Caco-2 (cell line): Measurements from ENCODE around the gene GAN. TPM values are rescaled to one million over a fixed set of nuclear protein-coding genes. Genes with fewer than 3 reads are reported as not detected.

Experiments
- BruUV-seq: library from RNA; stranded (reverse); fragments of 400-500 nt; replicated peaks from 2 replicates; lab custom pipeline; 2021; lab: Mats Ljungman, UMichigan
- CTCF ChIA-PET: fragments of 300-600 bp; sonication (Branson Sonifier 250); formaldehyde crosslinking; loops from one replicate; lab custom pipeline; 2022; ENCODE audit warnings: antibody characterized with exemption; lab: Charles Lee
- POLR2A ChIA-PET: fragments of 300-600 bp; sonication (Branson Sonifier 250); formaldehyde crosslinking; loops from one replicate; lab custom pipeline; 2022; ENCODE audit warnings: antibody characterized with exemption; lab: Charles Lee
- DNase-seq, 2 experiments: peaks; one replicate each; pipeline versions ENCODE4 v3.0.0 to v3.0.0-alpha.2; 2020 to 2022
- H3K27me3 ChIP-seq: replicated peaks from 2 replicates; pipeline ENCODE4 v1.6.0; 2011; ENCODE audit warnings: low read length; ENCODE audit not compliant: control insufficient read depth, insufficient read depth
- H3K36me3 ChIP-seq: 2 replicates; pipeline ENCODE4 v1.5.1; 2011; ENCODE audit warnings: low read length; ENCODE audit not compliant: control insufficient read depth, insufficient read depth
- H3K4me1 ChIP-seq: fragments of 250-450 bp; sonication (Bioruptor Pico); 2 replicates; pipeline ENCODE4 v1.5.1; 2020; ENCODE audit warnings: mild to moderate bottlenecking
- H3K4me3 ChIP-seq: 2 replicates; pipeline ENCODE4 v1.5.1; 2011; ENCODE audit warnings: low read depth, mild to moderate bottlenecking, control low read depth, low read length
- H3K9me3 ChIP-seq: fragments of 250-450 bp; sonication (Bioruptor Pico); 2 replicates; pipeline ENCODE4 v1.5.1; 2020; ENCODE audit warnings: mild to moderate bottlenecking, moderate library complexity
- H3K27ac Mint-ChIP-seq: one replicate; pipeline ENCODE4 v1.8.0; 2022; ENCODE audit warnings: mixed read lengths; ENCODE audit not compliant: unreplicated experiment
- H3K27me3 Mint-ChIP-seq: one replicate; pipeline ENCODE4 v1.8.0; 2022; ENCODE audit warnings: mixed read lengths; ENCODE audit not compliant: insufficient read depth, unreplicated experiment
- H3K36me3 Mint-ChIP-seq: one replicate; pipeline ENCODE4 v1.8.0; 2022; ENCODE audit warnings: mild to moderate bottlenecking, mixed read lengths; ENCODE audit not compliant: insufficient read depth, unreplicated experiment
- H3K4me1 Mint-ChIP-seq: one replicate; pipeline ENCODE4 v1.8.0; 2022; ENCODE audit warnings: low read depth, mixed read lengths; ENCODE audit not compliant: unreplicated experiment
- H3K4me3 Mint-ChIP-seq: one replicate; pipeline ENCODE4 v1.8.0; 2022; ENCODE audit warnings: mild to moderate bottlenecking, moderate library complexity, mixed read lengths; ENCODE audit not compliant: unreplicated experiment
- H3K9me3 Mint-ChIP-seq: one replicate; pipeline ENCODE4 v1.8.0; 2022; ENCODE audit warnings: mixed read lengths; ENCODE audit not compliant: unreplicated experiment
- intact Hi-C: fragments of 100-400 bp; cut with micrococcal nuclease; formaldehyde crosslinking; loops from one replicate; pipeline ENCODE4 v1.10.0; 2022; ENCODE audit not compliant: unreplicated experiment
- total RNA-seq: library from RNA; stranded (reverse); gene quantifications from 2 replicates; pipeline ENCODE4 v1.2.3, GENCODE V29; 2022
- TF ChIP-seq, protein P1 (sequence below), 2 experiments: fragments of 200-600 bp in 1 of 2; IDR thresholded peaks; 1 replicate in 1 of 2; 2 replicates in 1 of 2; pipeline versions ENCODE4 v1.5.1 to v1.8.0; 2011 to 2022; ENCODE audit warnings: antibody characterized with exemption in 1 of 2, control low read depth in 1 of 2, inconsistent platforms in 1 of 2, low read depth in 1 of 2, low read length in 1 of 2, mild to moderate bottlenecking in 1 of 2, moderate library complexity in 1 of 2; ENCODE audit not compliant: insufficient read depth in 1 of 2, severe bottlenecking in 1 of 2, unreplicated experiment in 1 of 2

The GAN gene
- total RNA-seq, 1 experiment from 2014 or later, result 29.3 TPM

DNA sequence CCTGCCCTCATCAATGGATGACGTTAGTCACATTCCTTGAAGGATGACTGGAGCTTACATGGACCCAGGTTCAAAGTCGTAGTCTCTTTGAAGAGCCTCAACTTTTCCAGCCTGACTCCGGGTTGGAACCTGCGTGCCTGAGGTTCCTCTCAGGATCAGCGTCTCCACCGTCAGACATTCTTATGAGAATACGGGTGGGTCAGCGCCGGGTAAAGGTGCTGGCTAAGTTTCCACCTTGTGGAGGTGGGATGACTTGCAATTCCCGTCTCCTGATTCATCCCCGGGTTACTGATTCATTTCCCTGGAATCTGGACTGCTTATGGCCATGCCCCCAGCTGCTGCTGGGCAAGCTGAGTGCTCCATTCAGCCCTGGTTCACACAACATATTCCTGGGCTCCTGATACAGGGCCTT, 90.9 kb downstream of the GAN start:
- no peak overlapping the region for H3K4me3 ChIP-seq
- intact Hi-C loops, result loop anchor here (1.0 kb wide), 3 partner anchors 43 to 333 kb away; no protein-coding TSS in a partner anchor
- no peaks in the 10 kb centered on the region for H3K36me3 ChIP-seq
- H3K4me1 ChIP-seq, result peaks cover 24% of the 10 kb centered on the region
- ChIA-PET CTCF (interaction anchor here (0.6 to 1.5 kb wide), 5 partner anchors 22 to 319 kb away, joined by 3 to 5 read pairs (median 4); no protein-coding TSS in a partner anchor), POLR2A (interaction anchor here (0.6 to 1.2 kb wide), 4 partner anchors 24 to 849 kb away, joined by 3 to 6 read pairs (median 3); no protein-coding TSS in a partner anchor)
- no peaks in the 10 kb centered on the region for H3K9me3 ChIP-seq
- Mint-ChIP-seq H3K9me3 (no peaks in the 10 kb centered on the region), H3K4me3 (peak overlapping the region; percentile 63), H3K27ac (peak overlapping the region; percentile 96), H3K36me3 (peaks cover 6% of the 10 kb centered on the region), H3K27me3 (no peaks in the 10 kb centered on the region), H3K4me1 (peaks cover 23% of the 10 kb centered on the region)
- no peaks in the 10 kb centered on the region for H3K27me3 ChIP-seq
- TF ChIP-seq, protein P1, sequence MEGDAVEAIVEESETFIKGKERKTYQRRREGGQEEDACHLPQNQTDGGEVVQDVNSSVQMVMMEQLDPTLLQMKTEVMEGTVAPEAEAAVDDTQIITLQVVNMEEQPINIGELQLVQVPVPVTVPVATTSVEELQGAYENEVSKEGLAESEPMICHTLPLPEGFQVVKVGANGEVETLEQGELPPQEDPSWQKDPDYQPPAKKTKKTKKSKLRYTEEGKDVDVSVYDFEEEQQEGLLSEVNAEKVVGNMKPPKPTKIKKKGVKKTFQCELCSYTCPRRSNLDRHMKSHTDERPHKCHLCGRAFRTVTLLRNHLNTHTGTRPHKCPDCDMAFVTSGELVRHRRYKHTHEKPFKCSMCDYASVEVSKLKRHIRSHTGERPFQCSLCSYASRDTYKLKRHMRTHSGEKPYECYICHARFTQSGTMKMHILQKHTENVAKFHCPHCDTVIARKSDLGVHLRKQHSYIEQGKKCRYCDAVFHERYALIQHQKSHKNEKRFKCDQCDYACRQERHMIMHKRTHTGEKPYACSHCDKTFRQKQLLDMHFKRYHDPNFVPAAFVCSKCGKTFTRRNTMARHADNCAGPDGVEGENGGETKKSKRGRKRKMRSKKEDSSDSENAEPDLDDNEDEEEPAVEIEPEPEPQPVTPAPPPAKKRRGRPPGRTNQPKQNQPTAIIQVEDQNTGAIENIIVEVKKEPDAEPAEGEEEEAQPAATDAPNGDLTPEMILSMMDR (IDR thresholded peaks at IDR 0.05; ENCODE audit: insufficient read depth in 1 of 2, low read depth in 1 of 2, low read length in 1 of 2, severe bottlenecking in 1 of 2, unreplicated experiment in 1 of 2), result peak; percentile 45 to 64
- DNase-seq, result peak; percentile 93 to 96
- BruUV-seq, result no TSS peak

DNA sequence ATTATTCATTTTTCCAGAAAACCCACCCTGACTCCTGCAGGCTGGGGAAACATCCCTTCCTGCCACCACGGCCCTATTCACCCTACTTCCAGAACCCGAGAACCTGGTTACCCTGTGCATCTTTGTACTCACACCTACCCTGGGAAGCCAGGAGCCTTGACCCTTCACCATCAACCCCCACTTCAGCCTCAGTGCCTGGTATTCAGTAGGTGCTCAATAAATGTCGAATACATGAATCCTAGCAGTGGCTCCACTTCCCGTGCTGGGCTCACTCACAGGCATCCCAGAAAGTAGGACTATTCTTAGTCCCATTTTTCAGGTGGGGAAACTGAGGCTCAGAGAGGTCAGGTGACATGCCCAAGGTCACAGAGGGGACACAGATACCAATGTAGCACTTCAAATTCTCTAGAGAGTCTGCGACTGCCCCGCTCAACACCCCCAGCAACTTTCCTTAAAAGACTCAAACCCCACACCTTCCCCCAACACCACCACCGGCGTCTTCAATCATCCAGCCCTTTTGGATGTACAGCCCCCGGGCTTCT, 93.7 kb downstream of the GAN start:
- no TSS peak for BruUV-seq

DNA sequence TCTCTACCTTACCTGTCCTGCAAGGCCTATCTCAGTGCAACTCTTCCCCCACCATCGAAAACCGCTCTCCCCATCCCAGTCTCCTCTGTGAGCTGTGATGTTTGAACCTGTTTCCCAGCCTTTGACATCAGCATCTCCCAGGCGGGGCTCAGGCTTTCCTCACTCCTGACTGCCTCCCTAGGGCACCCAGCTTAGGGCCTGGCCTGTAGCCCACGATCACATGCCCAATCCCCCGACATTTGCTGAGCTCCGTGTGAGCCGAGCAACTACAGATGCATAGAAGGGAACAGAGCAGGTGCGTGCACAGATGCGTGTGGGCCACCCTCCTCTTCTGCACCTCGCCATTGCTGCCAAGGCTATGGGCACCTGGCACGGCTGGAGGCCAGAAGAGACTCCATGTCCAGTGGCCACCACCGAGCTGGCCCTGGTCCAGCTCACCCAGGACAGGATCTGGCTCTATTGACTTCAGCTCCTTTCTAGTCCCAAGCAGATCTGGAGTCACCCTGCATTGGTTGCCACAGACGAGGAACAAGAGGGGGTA, 94.3 kb downstream of the GAN start:
- intact Hi-C loops, result no loop called here
- CTCF ChIA-PET, result interaction anchor here (0.6 kb wide), 1 partner anchor 36 kb away, joined by 3 read pairs; no protein-coding TSS in a partner anchor
- no peak overlapping the region for H3K4me3 Mint-ChIP-seq
- no TSS peak for BruUV-seq
- H3K36me3 Mint-ChIP-seq, result peaks cover 6% of the 10 kb centered on the region
- Histone ChIP-seq H3K4me3 (no peak overlapping the region), H3K36me3 (no peaks in the 10 kb centered on the region), H3K9me3 (no peaks in the 10 kb centered on the region), H3K4me1 (peaks cover 15% of the 10 kb centered on the region), H3K27me3 (no peaks in the 10 kb centered on the region)
- no peaks in the 10 kb centered on the region for H3K27me3 Mint-ChIP-seq
- no peak overlapping the region for H3K27ac Mint-ChIP-seq
- H3K4me1 Mint-ChIP-seq, result peaks cover 23% of the 10 kb centered on the region
- POLR2A ChIA-PET, result no interaction called here
- no peaks in the 10 kb centered on the region for H3K9me3 Mint-ChIP-seq
- TF ChIP-seq, protein P1 (IDR thresholded peaks at IDR 0.05; ENCODE audit: insufficient read depth in 1 of 2, low read depth in 1 of 2, low read length in 1 of 2, severe bottlenecking in 1 of 2, unreplicated experiment in 1 of 2), result no peak
- DNase-seq, result no peak

More for the DNA sequence above, 93.7 kb downstream of the GAN start:
- Histone ChIP-seq H3K4me3 (no peak overlapping the region), H3K27me3 (no peaks in the 10 kb centered on the region), H3K4me1 (peaks cover 21% of the 10 kb centered on the region), H3K36me3 (no peaks in the 10 kb centered on the region), H3K9me3 (no peaks in the 10 kb centered on the region)
- Mint-ChIP-seq H3K4me3 (no peak overlapping the region), H3K27me3 (no peaks in the 10 kb centered on the region), H3K27ac (no peak overlapping the region), H3K9me3 (no peaks in the 10 kb centered on the region), H3K36me3 (peaks cover 6% of the 10 kb centered on the region), H3K4me1 (peaks cover 23% of the 10 kb centered on the region)
- DNase-seq, result no peak
- CTCF ChIA-PET, result no interaction called here
- POLR2A ChIA-PET, result no interaction called here
- intact Hi-C loops, result no loop called here
- TF ChIP-seq, protein P1 (IDR thresholded peaks at IDR 0.05; ENCODE audit: insufficient read depth in 1 of 2, low read depth in 1 of 2, low read length in 1 of 2, severe bottlenecking in 1 of 2, unreplicated experiment in 1 of 2), result no peak
